Keratinocyte (primary cell): ENCODE measurements around the gene KRTAP4-2.

Experiments used
- CTCF ChIP-seq, 3 experiments: IDR thresholded peaks in 1 of 3; conservative IDR thresholded peaks in 1 of 3; optimal IDR thresholded peaks in 1 of 3; 2 replicates in 2 of 3; 3 replicates in 1 of 3; pipeline versions ENCODE3 to v1.5.1; 2011; ENCODE audit warnings: low read length in 3 of 3, mild to moderate bottlenecking in 3 of 3, moderate library complexity in 2 of 3, control low read depth in 1 of 3, inconsistent platforms in 1 of 3; ENCODE audit not compliant: insufficient read depth in 2 of 3; ENCODE audit errors: extremely low read depth in 1 of 3
- EZH2 ChIP-seq: IDR thresholded peaks from one replicate; pipeline ENCODE4 v1.6.1; 2012; ENCODE audit warnings: inconsistent platforms, mild to moderate bottlenecking, low read length, moderate library complexity

GRCh38 chr17:41226051-41226450 lies 48.0 kb upstream of the KRTAP4-2 start:
- no peak for TF ChIP-seq CTCF (optimal IDR thresholded peaks at IDR 0.05 in 1 of 3, IDR thresholded peaks at IDR 0.05 in 1 of 3, conservative IDR thresholded peaks at IDR 0.05 in 1 of 3; ENCODE audit: extremely low read depth in 1 of 3, insufficient read depth in 2 of 3, low read length in 3 of 3)
- no peak for TF ChIP-seq EZH2
